Osteoblast (primary cell): Measurements from ENCODE around the gene SMTNL1. TPM values are rescaled to one million over a fixed set of nuclear protein-coding genes. Genes with fewer than 3 reads are reported as not detected.

Source experiments
- DNase-seq: peaks from one replicate; pipeline ENCODE4 v3.0.0; 2011; ENCODE audit warnings: low spot score, mixed read lengths; ENCODE audit not compliant: insufficient read length; ENCODE audit errors: missing footprints
- H2AFZ ChIP-seq: 2 replicates; pipeline ENCODE4 v1.6.0; 2011; ENCODE audit warnings: mild to moderate bottlenecking, low read length
- H3K27ac ChIP-seq: 2 replicates; pipeline ENCODE4 v1.5.1; 2011; ENCODE audit warnings: mild to moderate bottlenecking, low read depth, low read length, moderate library complexity
- H3K27me3 ChIP-seq: 2 replicates; pipeline ENCODE4 v1.6.0; 2012; ENCODE audit warnings: mild to moderate bottlenecking, control low read depth, inconsistent platforms, low read length, moderate library complexity; ENCODE audit not compliant: insufficient read depth
- H3K36me3 ChIP-seq: 2 replicates; pipeline ENCODE4 v1.5.1; 2011; ENCODE audit warnings: mild to moderate bottlenecking, low read length, control low read depth, moderate library complexity; ENCODE audit not compliant: insufficient read depth
- H3K4me1 ChIP-seq: 2 replicates; pipeline ENCODE4 v1.5.1; 2011; ENCODE audit warnings: mild to moderate bottlenecking, low read length, control low read depth, moderate library complexity; ENCODE audit not compliant: insufficient read depth
- H3K4me2 ChIP-seq: 2 replicates; pipeline ENCODE4 v1.6.0; 2011; ENCODE audit warnings: mild to moderate bottlenecking, low read length; ENCODE audit not compliant: insufficient read depth
- H3K4me3 ChIP-seq: fragments of 200-600 bp; sonication (generic); 3 replicates; pipeline ENCODE4 v1.5.1; 2012; ENCODE audit warnings: mild to moderate bottlenecking, low read length, inconsistent platforms; ENCODE audit not compliant: insufficient read depth
- H3K79me2 ChIP-seq: 2 replicates; pipeline ENCODE4 v1.6.0; 2012; ENCODE audit warnings: mild to moderate bottlenecking, low read length, control low read depth, inconsistent platforms; ENCODE audit not compliant: insufficient read depth
- H3K9me3 ChIP-seq: 2 replicates; pipeline ENCODE4 v1.5.1; 2011; ENCODE audit warnings: low read depth, low read length, control low read depth
- H4K20me1 ChIP-seq: 2 replicates; pipeline ENCODE4 v1.6.0; 2012; ENCODE audit warnings: mild to moderate bottlenecking, low read length, control low read depth; ENCODE audit not compliant: insufficient read depth
- total RNA-seq: library from RNA; depleted of rRNA; stranded (reverse); fragments of >200 nt; gene quantifications from 2 replicates; pipeline ENCODE4 v1.2.3, GENCODE V29; 2012
- TF ChIP-seq, protein P1 (sequence below): IDR thresholded peaks from 2 replicates; pipeline ENCODE4 v1.5.1; 2011; ENCODE audit warnings: mild to moderate bottlenecking, low read depth, low read length, moderate library complexity; ENCODE audit errors: extremely low read depth

Gene SMTNL1
- total RNA-seq, 1 donor = not detected

- Histone ChIP-seq H3K36me3 (no peaks in the 10 kb centered on the region), H3K27me3 (peaks cover 5% of the 10 kb centered on the region), H3K4me2 (no peak overlapping the region), H3K4me1 (peaks cover 4% of the 10 kb centered on the region), H2AFZ (no peak overlapping the region), H4K20me1 (no peaks in the 10 kb centered on the region), H3K27ac (no peak overlapping the region), H3K4me3 (no peak overlapping the region), H3K9me3 (no peaks in the 10 kb centered on the region), H3K79me2 (no peaks in the 10 kb centered on the region)
- DNase-seq = no peak
- TF ChIP-seq, protein P1, sequence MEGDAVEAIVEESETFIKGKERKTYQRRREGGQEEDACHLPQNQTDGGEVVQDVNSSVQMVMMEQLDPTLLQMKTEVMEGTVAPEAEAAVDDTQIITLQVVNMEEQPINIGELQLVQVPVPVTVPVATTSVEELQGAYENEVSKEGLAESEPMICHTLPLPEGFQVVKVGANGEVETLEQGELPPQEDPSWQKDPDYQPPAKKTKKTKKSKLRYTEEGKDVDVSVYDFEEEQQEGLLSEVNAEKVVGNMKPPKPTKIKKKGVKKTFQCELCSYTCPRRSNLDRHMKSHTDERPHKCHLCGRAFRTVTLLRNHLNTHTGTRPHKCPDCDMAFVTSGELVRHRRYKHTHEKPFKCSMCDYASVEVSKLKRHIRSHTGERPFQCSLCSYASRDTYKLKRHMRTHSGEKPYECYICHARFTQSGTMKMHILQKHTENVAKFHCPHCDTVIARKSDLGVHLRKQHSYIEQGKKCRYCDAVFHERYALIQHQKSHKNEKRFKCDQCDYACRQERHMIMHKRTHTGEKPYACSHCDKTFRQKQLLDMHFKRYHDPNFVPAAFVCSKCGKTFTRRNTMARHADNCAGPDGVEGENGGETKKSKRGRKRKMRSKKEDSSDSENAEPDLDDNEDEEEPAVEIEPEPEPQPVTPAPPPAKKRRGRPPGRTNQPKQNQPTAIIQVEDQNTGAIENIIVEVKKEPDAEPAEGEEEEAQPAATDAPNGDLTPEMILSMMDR = no peak
Measured at GRCh38 chr11:57542582-57542981, 5.2 kb downstream of the SMTNL1 start.

DNA sequence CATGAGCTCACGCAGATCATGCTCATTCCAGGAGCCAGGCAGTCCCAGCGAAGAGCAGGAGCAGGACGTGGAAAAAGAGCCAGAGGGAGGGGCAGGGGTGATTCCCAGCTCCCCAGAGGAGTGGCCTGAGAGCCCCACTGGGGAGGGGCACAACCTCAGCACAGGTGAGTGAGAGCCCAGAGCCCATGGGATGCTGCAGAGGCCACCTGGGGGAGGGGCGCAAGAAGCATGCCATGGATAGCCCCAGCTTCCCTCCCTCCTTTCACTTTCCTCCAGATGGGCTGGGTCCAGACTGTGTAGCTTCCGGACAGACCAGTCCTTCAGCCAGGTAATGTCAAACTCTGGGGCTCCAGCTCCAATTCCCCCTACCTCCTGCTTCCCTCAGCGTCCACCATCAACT lies 6.2 kb downstream of the SMTNL1 start:
- H3K4me1 ChIP-seq = peaks cover 4% of the 10 kb centered on the region
- DNase-seq = no peak
- H3K4me2 ChIP-seq = no peak overlapping the region
- no peaks in the 10 kb centered on the region for H3K79me2 ChIP-seq
- H3K9me3 ChIP-seq = no peaks in the 10 kb centered on the region
- no peaks in the 10 kb centered on the region for H3K36me3 ChIP-seq
- H3K4me3 ChIP-seq = no peak overlapping the region
- TF ChIP-seq, protein P1 = no peak
- no peaks in the 10 kb centered on the region for H4K20me1 ChIP-seq
- H2AFZ ChIP-seq = no peak overlapping the region
- H3K27me3 ChIP-seq = peaks cover 5% of the 10 kb centered on the region
- no peak overlapping the region for H3K27ac ChIP-seq

- no peaks in the 10 kb centered on the region for H3K79me2 ChIP-seq
- H3K9me3 ChIP-seq = no peaks in the 10 kb centered on the region
- no peak overlapping the region for H3K27ac ChIP-seq
- H3K4me2 ChIP-seq = no peak overlapping the region
- H3K4me1 ChIP-seq = peaks cover 4% of the 10 kb centered on the region
- no peak overlapping the region for H3K4me3 ChIP-seq
- TF ChIP-seq, protein P1 = no peak
- H4K20me1 ChIP-seq = no peaks in the 10 kb centered on the region
- peaks cover 5% of the 10 kb centered on the region for H3K27me3 ChIP-seq
- no peak overlapping the region for H2AFZ ChIP-seq
- H3K36me3 ChIP-seq = peaks cover 4% of the 10 kb centered on the region
- DNase-seq = no peak
Measured at GRCh38 chr11:57544566-57544965, 7.2 kb downstream of the SMTNL1 start.

- TF ChIP-seq, protein P1 = no peak
- Histone ChIP-seq H4K20me1 (no peaks in the 10 kb centered on the region), H3K36me3 (peaks cover 17% of the 10 kb centered on the region), H3K9me3 (no peaks in the 10 kb centered on the region), H3K4me3 (no peak overlapping the region), H3K27ac (no peak overlapping the region), H3K79me2 (no peaks in the 10 kb centered on the region), H3K4me1 (peaks cover 4% of the 10 kb centered on the region), H3K4me2 (no peak overlapping the region), H3K27me3 (peaks cover 5% of the 10 kb centered on the region), H2AFZ (no peak overlapping the region)
- no peak for DNase-seq
Measured at GRCh38 chr11:57545883-57546282, 8.5 kb downstream of the SMTNL1 start.
